NCI-H187 treated with DMSO at 0.1 percent for 48 hours (cell line): ENCODE data around the gene SUSD2.
"Not testable (repeated sequence)": the region's sequence is repeated elsewhere in the genome, so short reads cannot be mapped to it uniquely, and the experiment has no call there.

Experiments
- DNase-seq: peaks from one replicate; lab custom pipeline; 2025; lab: John Stamatoyannopoulos, UW

Gene SUSD2

GRCh38 chr22:24214467-24215285 lies 33.4 kb downstream of the SUSD2 start:
- no peak for DNase-seq

- DNase-seq, result no peak
Measured at GRCh38 chr22:24216541-24217209, 35.4 kb downstream of the SUSD2 start.

- no peak for DNase-seq
Measured at GRCh38 chr22:24217384-24217783, 36.1 kb downstream of the SUSD2 start.

- DNase-seq, result no peak
Measured at GRCh38 chr22:24219750-24220149, 38.5 kb downstream of the SUSD2 start.

- no peak for DNase-seq
Measured at GRCh38 chr22:24224468-24224867, 43.2 kb downstream of the SUSD2 start.

- no peak for DNase-seq
Measured at GRCh38 chr22:24225044-24225601, 43.8 kb downstream of the SUSD2 start.

- DNase-seq, result no peak
Measured at GRCh38 chr22:24225951-24226350, 44.7 kb downstream of the SUSD2 start.

- DNase-seq, result no peak
Measured at GRCh38 chr22:24230911-24231656, 49.8 kb downstream of the SUSD2 start.

GRCh38 chr22:24231706-24232105 lies 50.4 kb downstream of the SUSD2 start:
- no peak for DNase-seq

GRCh38 chr22:24232124-24232523 lies 50.8 kb downstream of the SUSD2 start:
- DNase-seq, result no peak

GRCh38 chr22:24232725-24233124 lies 51.4 kb downstream of the SUSD2 start:
- no peak for DNase-seq

- no peak for DNase-seq
Measured at GRCh38 chr22:24233235-24233634, 51.9 kb downstream of the SUSD2 start.

- no peak for DNase-seq
Measured at GRCh38 chr22:24233816-24234215, 52.5 kb downstream of the SUSD2 start.

GRCh38 chr22:24235315-24235714 lies 54.0 kb downstream of the SUSD2 start:
- no peak for DNase-seq

GRCh38 chr22:24236656-24237055 lies 55.4 kb downstream of the SUSD2 start:
- no peak for DNase-seq

GRCh38 chr22:24238101-24238694 lies 56.9 kb downstream of the SUSD2 start:
- not testable (repeated sequence) for DNase-seq
